Caco-2 (cell line): Measurements from ENCODE around the gene DPY19L1. TPM values are rescaled to one million over a fixed set of nuclear protein-coding genes. Genes with fewer than 3 reads are reported as not detected.
"Not testable (repeated sequence)": the region's sequence is repeated elsewhere in the genome, so short reads cannot be mapped to it uniquely, and the experiment has no call there.

Experiments
- BruUV-seq: library from RNA; stranded (reverse); fragments of 400-500 nt; replicated peaks from 2 replicates; lab custom pipeline; 2021; lab: Mats Ljungman, UMichigan
- CTCF ChIA-PET: fragments of 300-600 bp; sonication (Branson Sonifier 250); formaldehyde crosslinking; loops from one replicate; lab custom pipeline; 2022; ENCODE audit warnings: antibody characterized with exemption; lab: Charles Lee
- POLR2A ChIA-PET: fragments of 300-600 bp; sonication (Branson Sonifier 250); formaldehyde crosslinking; loops from one replicate; lab custom pipeline; 2022; ENCODE audit warnings: antibody characterized with exemption; lab: Charles Lee
- DNase-seq, 2 experiments: peaks; one replicate each; pipeline versions ENCODE4 v3.0.0 to v3.0.0-alpha.2; 2020 to 2022
- H3K27me3 ChIP-seq: replicated peaks from 2 replicates; pipeline ENCODE4 v1.6.0; 2011; ENCODE audit warnings: low read length; ENCODE audit not compliant: control insufficient read depth, insufficient read depth
- H3K36me3 ChIP-seq: 2 replicates; pipeline ENCODE4 v1.5.1; 2011; ENCODE audit warnings: low read length; ENCODE audit not compliant: control insufficient read depth, insufficient read depth
- H3K4me1 ChIP-seq: fragments of 250-450 bp; sonication (Bioruptor Pico); 2 replicates; pipeline ENCODE4 v1.5.1; 2020; ENCODE audit warnings: mild to moderate bottlenecking
- H3K4me3 ChIP-seq: 2 replicates; pipeline ENCODE4 v1.5.1; 2011; ENCODE audit warnings: low read depth, mild to moderate bottlenecking, control low read depth, low read length
- H3K9me3 ChIP-seq: fragments of 250-450 bp; sonication (Bioruptor Pico); 2 replicates; pipeline ENCODE4 v1.5.1; 2020; ENCODE audit warnings: mild to moderate bottlenecking, moderate library complexity
- H3K27ac Mint-ChIP-seq: one replicate; pipeline ENCODE4 v1.8.0; 2022; ENCODE audit warnings: mixed read lengths; ENCODE audit not compliant: unreplicated experiment
- H3K27me3 Mint-ChIP-seq: one replicate; pipeline ENCODE4 v1.8.0; 2022; ENCODE audit warnings: mixed read lengths; ENCODE audit not compliant: insufficient read depth, unreplicated experiment
- H3K36me3 Mint-ChIP-seq: one replicate; pipeline ENCODE4 v1.8.0; 2022; ENCODE audit warnings: mild to moderate bottlenecking, mixed read lengths; ENCODE audit not compliant: insufficient read depth, unreplicated experiment
- H3K4me1 Mint-ChIP-seq: one replicate; pipeline ENCODE4 v1.8.0; 2022; ENCODE audit warnings: low read depth, mixed read lengths; ENCODE audit not compliant: unreplicated experiment
- H3K4me3 Mint-ChIP-seq: one replicate; pipeline ENCODE4 v1.8.0; 2022; ENCODE audit warnings: mild to moderate bottlenecking, moderate library complexity, mixed read lengths; ENCODE audit not compliant: unreplicated experiment
- H3K9me3 Mint-ChIP-seq: one replicate; pipeline ENCODE4 v1.8.0; 2022; ENCODE audit warnings: mixed read lengths; ENCODE audit not compliant: unreplicated experiment
- CTCF ChIP-seq, 2 experiments: fragments of 200-600 bp in 1 of 2; IDR thresholded peaks; 1 replicate in 1 of 2; 2 replicates in 1 of 2; pipeline versions ENCODE4 v1.5.1 to v1.8.0; 2011 to 2022; ENCODE audit warnings: antibody characterized with exemption in 1 of 2, control low read depth in 1 of 2, inconsistent platforms in 1 of 2, low read depth in 1 of 2, low read length in 1 of 2, mild to moderate bottlenecking in 1 of 2, moderate library complexity in 1 of 2; ENCODE audit not compliant: insufficient read depth in 1 of 2, severe bottlenecking in 1 of 2, unreplicated experiment in 1 of 2
- intact Hi-C: fragments of 100-400 bp; cut with micrococcal nuclease; formaldehyde crosslinking; loops from one replicate; pipeline ENCODE4 v1.10.0; 2022; ENCODE audit not compliant: unreplicated experiment
- total RNA-seq: library from RNA; stranded (reverse); gene quantifications from 2 replicates; pipeline ENCODE4 v1.2.3, GENCODE V29; 2022

The DPY19L1 gene
- total RNA-seq, 1 experiment from 2014 or later = 12.9 TPM

GRCh38 chr7:34966504-34966903 is 70.8 kb downstream of the DPY19L1 start:
- POLR2A ChIA-PET = not testable (repeated sequence)

GRCh38 chr7:34958021-34958420 is 79.3 kb downstream of the DPY19L1 start:
- no peak for DNase-seq
- no peaks in the 10 kb centered on the region for H3K9me3 Mint-ChIP-seq
- Histone ChIP-seq H3K4me3 (no peak overlapping the region), H3K9me3 (no peaks in the 10 kb centered on the region), H3K4me1 (no peaks in the 10 kb centered on the region), H3K36me3 (no peaks in the 10 kb centered on the region), H3K27me3 (no peaks in the 10 kb centered on the region)
- H3K27me3 Mint-ChIP-seq = no peaks in the 10 kb centered on the region
- BruUV-seq = no TSS peak
- no peak for TF ChIP-seq CTCF (IDR thresholded peaks at IDR 0.05; ENCODE audit: insufficient read depth in 1 of 2, low read depth in 1 of 2, low read length in 1 of 2, severe bottlenecking in 1 of 2, unreplicated experiment in 1 of 2)
- no peaks in the 10 kb centered on the region for H3K36me3 Mint-ChIP-seq
- ChIA-PET CTCF (no interaction called here), POLR2A (no interaction called here)
- intact Hi-C loops = no loop called here
- H3K4me3 Mint-ChIP-seq = no peak overlapping the region
- no peaks in the 10 kb centered on the region for H3K4me1 Mint-ChIP-seq
- H3K27ac Mint-ChIP-seq = no peak overlapping the region

More at GRCh38 chr7:34966504-34966903, 70.8 kb downstream of the DPY19L1 start:
- BruUV-seq, H3K27ac Mint-ChIP-seq, H3K36me3 Mint-ChIP-seq, H3K4me1 ChIP-seq, H3K4me3 Mint-ChIP-seq, H3K9me3 Mint-ChIP-seq, H3K27me3 ChIP-seq, H3K36me3 ChIP-seq, CTCF ChIA-PET, intact Hi-C loops, H3K4me3 ChIP-seq, DNase-seq, H3K27me3 Mint-ChIP-seq, H3K9me3 ChIP-seq, H3K4me1 Mint-ChIP-seq: not testable (repeated sequence)

- TF ChIP-seq CTCF (IDR thresholded peaks at IDR 0.05; ENCODE audit: insufficient read depth in 1 of 2, low read depth in 1 of 2, low read length in 1 of 2, severe bottlenecking in 1 of 2, unreplicated experiment in 1 of 2) = no peak
- intact Hi-C loops = no loop called here
Measured at GRCh38 chr7:34952822-34953221, 84.5 kb downstream of the DPY19L1 start.

GRCh38 chr7:34949361-34949760 is 87.9 kb downstream of the DPY19L1 start:
- H3K27me3 Mint-ChIP-seq = no peaks in the 10 kb centered on the region
- H3K36me3 ChIP-seq = no peaks in the 10 kb centered on the region
- no TSS peak for BruUV-seq
- peaks cover 5% of the 10 kb centered on the region for H3K36me3 Mint-ChIP-seq
- no peaks in the 10 kb centered on the region for H3K9me3 Mint-ChIP-seq
- H3K27me3 ChIP-seq = no peaks in the 10 kb centered on the region
- TF ChIP-seq CTCF (IDR thresholded peaks at IDR 0.05; ENCODE audit: insufficient read depth in 1 of 2, low read depth in 1 of 2, low read length in 1 of 2, severe bottlenecking in 1 of 2, unreplicated experiment in 1 of 2) = no peak
- ChIA-PET CTCF (no interaction called here), POLR2A (no interaction called here)
- H3K4me3 Mint-ChIP-seq = no peak overlapping the region
- no peaks in the 10 kb centered on the region for H3K9me3 ChIP-seq
- H3K4me1 ChIP-seq = no peaks in the 10 kb centered on the region
- no peak overlapping the region for H3K27ac Mint-ChIP-seq
- peaks cover 6% of the 10 kb centered on the region for H3K4me1 Mint-ChIP-seq
- no peak for DNase-seq
- intact Hi-C loops = no loop called here
- no peak overlapping the region for H3K4me3 ChIP-seq

More at GRCh38 chr7:34952822-34953221, 84.5 kb downstream of the DPY19L1 start:
- no peaks in the 10 kb centered on the region for H3K4me1 Mint-ChIP-seq
- Histone ChIP-seq H3K9me3 (no peaks in the 10 kb centered on the region), H3K27me3 (no peaks in the 10 kb centered on the region), H3K4me1 (no peaks in the 10 kb centered on the region), H3K4me3 (no peak overlapping the region), H3K36me3 (no peaks in the 10 kb centered on the region)
- no peak for DNase-seq
- POLR2A ChIA-PET = no interaction called here
- peaks cover 5% of the 10 kb centered on the region for H3K36me3 Mint-ChIP-seq
- no peak overlapping the region for H3K27ac Mint-ChIP-seq
- H3K9me3 Mint-ChIP-seq = no peaks in the 10 kb centered on the region
- CTCF ChIA-PET = no interaction called here
- no TSS peak for BruUV-seq
- no peak overlapping the region for H3K4me3 Mint-ChIP-seq
- no peaks in the 10 kb centered on the region for H3K27me3 Mint-ChIP-seq

- H3K27ac Mint-ChIP-seq, H3K9me3 ChIP-seq, POLR2A ChIA-PET, intact Hi-C loops, DNase-seq, H3K27me3 Mint-ChIP-seq, H3K36me3 ChIP-seq, CTCF ChIA-PET, H3K36me3 Mint-ChIP-seq, BruUV-seq, H3K4me3 ChIP-seq, H3K27me3 ChIP-seq, H3K9me3 Mint-ChIP-seq, H3K4me1 ChIP-seq, H3K4me1 Mint-ChIP-seq, H3K4me3 Mint-ChIP-seq: not testable (repeated sequence)
Measured at GRCh38 chr7:34947427-34947826, 89.9 kb downstream of the DPY19L1 start.
